ENCODE results near the gene VIT. TPM values are rescaled to one million over a fixed set of nuclear protein-coding genes. Genes with fewer than 3 reads are reported as not detected.

Gene VIT
- total and polyA plus RNA-seq, 10 donors: 0.05 to 0.74 (median 0.38) TPM; not detected in 6

DNA sequence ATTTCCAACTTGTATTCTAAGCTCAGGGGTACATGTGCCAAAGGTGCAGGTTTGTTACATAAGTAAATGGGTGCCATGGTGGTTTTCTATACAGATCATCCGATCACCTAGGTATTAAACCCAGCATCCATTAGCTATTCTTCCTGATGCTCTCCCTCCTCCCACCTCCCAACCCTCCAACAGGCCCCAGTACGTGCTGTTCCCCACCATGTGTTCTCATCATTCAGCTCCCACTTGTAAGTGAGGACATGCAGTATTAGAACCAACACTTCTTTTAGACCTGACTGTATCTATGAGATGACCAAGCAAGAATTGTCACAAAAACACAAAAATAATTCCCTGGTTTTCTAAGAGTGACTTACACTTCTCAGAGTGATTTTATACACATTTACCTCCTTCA is 83.0 kb downstream of the VIT start:
- no peak for TF ChIP-seq POLR2AphosphoS5 (IDR thresholded peaks at IDR 0.05)
- TF ChIP-seq, protein P1, sequence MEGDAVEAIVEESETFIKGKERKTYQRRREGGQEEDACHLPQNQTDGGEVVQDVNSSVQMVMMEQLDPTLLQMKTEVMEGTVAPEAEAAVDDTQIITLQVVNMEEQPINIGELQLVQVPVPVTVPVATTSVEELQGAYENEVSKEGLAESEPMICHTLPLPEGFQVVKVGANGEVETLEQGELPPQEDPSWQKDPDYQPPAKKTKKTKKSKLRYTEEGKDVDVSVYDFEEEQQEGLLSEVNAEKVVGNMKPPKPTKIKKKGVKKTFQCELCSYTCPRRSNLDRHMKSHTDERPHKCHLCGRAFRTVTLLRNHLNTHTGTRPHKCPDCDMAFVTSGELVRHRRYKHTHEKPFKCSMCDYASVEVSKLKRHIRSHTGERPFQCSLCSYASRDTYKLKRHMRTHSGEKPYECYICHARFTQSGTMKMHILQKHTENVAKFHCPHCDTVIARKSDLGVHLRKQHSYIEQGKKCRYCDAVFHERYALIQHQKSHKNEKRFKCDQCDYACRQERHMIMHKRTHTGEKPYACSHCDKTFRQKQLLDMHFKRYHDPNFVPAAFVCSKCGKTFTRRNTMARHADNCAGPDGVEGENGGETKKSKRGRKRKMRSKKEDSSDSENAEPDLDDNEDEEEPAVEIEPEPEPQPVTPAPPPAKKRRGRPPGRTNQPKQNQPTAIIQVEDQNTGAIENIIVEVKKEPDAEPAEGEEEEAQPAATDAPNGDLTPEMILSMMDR (IDR thresholded peaks at IDR 0.05 in 8 of 11, conservative IDR thresholded peaks at IDR 0.05 in 3 of 11): no peak
- no peak for TF ChIP-seq POLR2A (IDR thresholded peaks at IDR 0.05)
- 84 to 92% (median 89%) methylated on average over 2 of the region's 2 CpGs for WGBS, 5 donors
- intact Hi-C loops (cut with DNase I; ENCODE audit: low total_unique reads): no loop called here
- DNase-seq: no peak
- Histone ChIP-seq H3K9me3 (no peaks in the 10 kb centered on the region), H3K27me3 (replicated peaks in 1 of 7) (no peaks in the 10 kb centered on the region), H3K4me1 (peaks cover 0 to 16% (median 9%) of the 10 kb centered on the region in 6 donors), H3K27ac (no peak overlapping the region), H3K4me3 (no peak overlapping the region), H3K36me3 (no peaks in the 10 kb centered on the region)

DNA sequence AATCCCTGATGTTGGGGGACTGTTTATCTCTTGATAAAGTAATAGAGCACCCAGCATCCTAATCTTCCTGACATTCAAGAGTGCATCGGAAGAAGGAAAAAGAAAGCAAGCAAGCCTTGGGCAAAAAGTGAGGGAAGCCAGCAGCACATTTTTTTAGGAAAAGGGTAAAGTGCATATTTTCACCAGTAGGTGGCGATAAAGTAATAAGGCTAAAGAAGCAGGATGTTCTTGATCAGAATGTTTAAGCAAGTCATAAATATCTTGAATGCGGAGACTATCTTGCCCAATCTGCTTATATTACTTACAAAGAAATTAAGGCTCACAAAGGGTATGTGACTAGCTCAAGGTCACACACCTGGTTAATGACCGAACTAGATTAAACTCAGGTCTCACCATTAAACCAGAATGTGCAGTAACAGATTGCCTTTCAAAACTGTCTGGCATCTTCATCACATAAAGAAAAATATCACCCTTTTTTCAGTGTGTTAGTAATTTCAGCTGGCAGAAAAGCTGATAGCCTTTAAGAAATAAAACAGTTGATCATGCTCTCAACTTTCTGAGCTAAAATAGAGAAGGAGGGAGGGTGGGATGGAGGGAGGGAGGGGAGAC is 83.8 kb downstream of the VIT start:
- H3K27me3 ChIP-seq (replicated peaks in 1 of 7): no peaks in the 10 kb centered on the region
- no peaks in the 10 kb centered on the region for H3K36me3 ChIP-seq
- H3K4me1 ChIP-seq: peaks cover 0 to 21% (median 12%) of the 10 kb centered on the region in 6 donors
- WGBS, 5 donors: 2 to 10% (median 6%) methylated on average over 4 of the region's 4 CpGs
- no peak overlapping the region for H3K4me3 ChIP-seq
- H3K27ac ChIP-seq: no peak overlapping the region
- no peaks in the 10 kb centered on the region for H3K9me3 ChIP-seq
- DNase-seq: no peak
- intact Hi-C loops (cut with DNase I; ENCODE audit: low total_unique reads): loop anchor here (5.0 kb wide), 1 partner anchor 222 kb away; no protein-coding TSS in a partner anchor
- TF ChIP-seq, protein P1 (IDR thresholded peaks at IDR 0.05 in 8 of 11, conservative IDR thresholded peaks at IDR 0.05 in 3 of 11): peak; percentile 65 to 87 (median 83)
- TF ChIP-seq POLR2A (IDR thresholded peaks at IDR 0.05): no peak

DNA sequence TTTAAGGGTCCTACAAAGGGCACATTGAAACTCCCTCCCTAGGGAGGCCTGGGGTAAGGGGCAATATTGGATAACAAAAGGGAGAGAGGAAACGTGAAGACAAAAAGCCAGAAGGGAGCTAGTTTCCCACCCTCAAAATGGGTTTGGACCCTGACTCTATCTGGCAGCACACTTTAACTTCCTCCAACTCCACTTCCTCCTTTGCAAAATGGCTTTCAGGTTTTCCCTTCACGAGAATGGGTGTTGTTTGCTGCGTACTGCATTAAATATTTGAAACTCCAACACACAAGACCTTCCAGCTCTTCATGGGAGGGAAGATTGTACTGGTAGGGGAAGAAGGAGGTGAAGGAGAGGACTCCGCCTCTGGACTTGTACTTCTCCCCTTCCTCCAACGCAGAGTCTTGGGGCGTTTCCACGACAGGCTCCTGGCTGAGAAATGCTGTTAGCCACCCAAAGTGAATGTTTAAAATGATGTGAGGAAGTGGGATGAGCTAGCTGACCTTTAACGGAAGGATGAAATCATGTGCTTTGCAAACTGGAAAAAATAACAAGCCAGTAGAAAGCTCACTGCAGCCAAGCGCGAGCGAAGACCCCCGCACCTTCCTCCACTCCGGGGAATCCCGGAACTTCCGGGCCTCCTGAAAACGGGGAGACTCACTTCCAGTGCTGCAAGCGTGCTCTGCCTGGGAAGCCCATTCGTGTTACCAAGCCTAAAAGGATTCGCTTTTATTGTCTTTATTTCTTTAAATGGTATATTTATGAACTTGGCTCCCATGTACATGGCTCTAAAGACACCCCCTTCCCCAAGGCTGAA is 85.6 kb downstream of the VIT start:
- intact Hi-C loops (cut with DNase I; ENCODE audit: low total_unique reads): loop anchor here (5.0 kb wide), 1 partner anchor 220 kb away; no protein-coding TSS in a partner anchor
- WGBS, 5 donors: 54 to 73% (median 65%) methylated on average over 19 of the region's 19 CpGs
- H3K27me3 ChIP-seq (replicated peaks in 1 of 7): no peaks in the 10 kb centered on the region
- no peaks in the 10 kb centered on the region for H3K36me3 ChIP-seq
- no peak for DNase-seq
- H3K4me1 ChIP-seq: peaks cover 0 to 24% (median 13%) of the 10 kb centered on the region in 6 donors
- H3K9me3 ChIP-seq: no peaks in the 10 kb centered on the region
- peak overlapping the region in 1 of 8 donors; percentile 15 for H3K27ac ChIP-seq
- H3K4me3 ChIP-seq: peak overlapping the region in 2 of 8 donors; percentile 3 to 31
- TF ChIP-seq, protein P1 (IDR thresholded peaks at IDR 0.05 in 8 of 11, conservative IDR thresholded peaks at IDR 0.05 in 3 of 11): no peak
- TF ChIP-seq POLR2A (IDR thresholded peaks at IDR 0.05) (no peak), POLR2AphosphoS5 (IDR thresholded peaks at IDR 0.05) (no peak)

DNA sequence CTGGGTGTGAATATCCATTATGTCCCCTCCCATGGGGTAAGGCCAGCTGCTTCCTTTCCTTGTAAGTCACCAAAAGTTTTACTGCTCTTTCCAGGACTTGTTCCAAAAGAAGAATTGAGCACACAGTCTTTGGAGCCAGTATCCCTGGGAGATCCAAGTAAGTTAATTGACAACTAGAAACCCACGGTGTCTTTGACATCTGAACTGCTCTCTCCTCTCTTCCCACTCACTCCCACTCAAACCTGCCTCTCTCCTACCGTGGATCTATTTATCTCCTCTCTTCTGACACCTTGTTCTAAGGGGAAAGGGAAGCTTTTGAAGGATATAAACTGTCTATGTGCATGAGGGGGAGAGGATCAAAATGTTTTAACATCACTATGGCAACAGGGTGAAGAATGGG is 86.7 kb downstream of the VIT start:
- TF ChIP-seq, protein P1 (IDR thresholded peaks at IDR 0.05 in 8 of 11, conservative IDR thresholded peaks at IDR 0.05 in 3 of 11): no peak
- no peaks in the 10 kb centered on the region for H3K36me3 ChIP-seq
- no peaks in the 10 kb centered on the region for H3K9me3 ChIP-seq
- no peak overlapping the region for H3K4me3 ChIP-seq
- WGBS, 5 donors: 29 to 76% (median 49%) methylated on average over 2 of the region's 2 CpGs
- intact Hi-C loops (cut with DNase I; ENCODE audit: low total_unique reads): loop anchor here (5.0 kb wide), 1 partner anchor 219 kb away; no protein-coding TSS in a partner anchor
- H3K27ac ChIP-seq: no peak overlapping the region
- no peaks in the 10 kb centered on the region for H3K27me3 ChIP-seq (replicated peaks in 1 of 7)
- peaks cover 0 to 24% (median 13%) of the 10 kb centered on the region in 6 donors for H3K4me1 ChIP-seq
- DNase-seq: no peak

Data from spleen (tissue), 11 donors.